ENCODE measurements around the gene DYNLT2.

DYNLT2 gene

GRCh38 chr6:169789944-169790927, 38.9 kb upstream of the DYNLT2 start:
- DNase-seq (ENCODE audit: extremely low spot score) = peak; percentile 89
- ChIA-PET CTCF (interaction anchor here (0.7 to 4.6 kb wide), 35 partner anchors 10 to 909 kb away, joined by 3 to 87 read pairs (median 4); partner anchors contain the start of gene TBP), POLR2A (interaction anchor here (0.9 kb wide), 1 partner anchor 13 kb away, joined by 3 read pairs; no protein-coding TSS in a partner anchor)
- TF ChIP-seq CTCF (IDR thresholded peaks at IDR 0.05; ENCODE audit: control extremely low read depth, extremely low read depth, low read depth, missing control alignments) = peak; percentile 99

- TF ChIP-seq CTCF (IDR thresholded peaks at IDR 0.05; ENCODE audit: control extremely low read depth, extremely low read depth, low read depth, missing control alignments) = no peak
- ChIA-PET POLR2A (no interaction called here), CTCF (interaction anchor here (0.7 to 4.6 kb wide), 31 partner anchors 9 to 909 kb away, joined by 3 to 87 read pairs (median 4); partner anchors contain the start of gene TBP)
- no peak for DNase-seq (ENCODE audit: extremely low spot score)
These were observed 38.0 kb upstream of the DYNLT2 start for GRCh38 chr6:169789146-169789943.

- POLR2A ChIA-PET = no interaction called here
- CTCF ChIA-PET = interaction anchor here (1.1 to 4.6 kb wide), 8 partner anchors 9 to 741 kb away, joined by 3 to 87 read pairs (median 14); no protein-coding TSS in a partner anchor
- DNase-seq (ENCODE audit: extremely low spot score) = no peak
- no peak for TF ChIP-seq CTCF (IDR thresholded peaks at IDR 0.05; ENCODE audit: control extremely low read depth, extremely low read depth, low read depth, missing control alignments)
These were observed 37.4 kb upstream of the DYNLT2 start for GRCh38 chr6:169788809-169789145.

- ChIA-PET POLR2A (no interaction called here), CTCF (interaction anchor here (1.4 to 4.6 kb wide), 4 partner anchors 16 to 742 kb away, joined by 3 to 87 read pairs (median 48); no protein-coding TSS in a partner anchor)
- no peak for DNase-seq (ENCODE audit: extremely low spot score)
- TF ChIP-seq CTCF (IDR thresholded peaks at IDR 0.05; ENCODE audit: control extremely low read depth, extremely low read depth, low read depth, missing control alignments) = no peak
These were observed 36.4 kb upstream of the DYNLT2 start for GRCh38 chr6:169787797-169788196.

- no peak for TF ChIP-seq CTCF (IDR thresholded peaks at IDR 0.05; ENCODE audit: control extremely low read depth, extremely low read depth, low read depth, missing control alignments)
- ChIA-PET POLR2A (no interaction called here), CTCF (interaction anchor here (1.4 kb wide), 2 partner anchors 13 to 730 kb away, joined by 3 to 4 read pairs; no protein-coding TSS in a partner anchor)
- no peak for DNase-seq (ENCODE audit: extremely low spot score)
These were observed 35.0 kb upstream of the DYNLT2 start for GRCh38 chr6:169786349-169786748.

GRCh38 chr6:169785566-169785965, 34.2 kb upstream of the DYNLT2 start:
- no peak for TF ChIP-seq CTCF (IDR thresholded peaks at IDR 0.05; ENCODE audit: control extremely low read depth, extremely low read depth, low read depth, missing control alignments)
- ChIA-PET POLR2A (no interaction called here), CTCF (interaction anchor here (1.4 kb wide), 1 partner anchor 12 kb away, joined by 4 read pairs; no protein-coding TSS in a partner anchor)
- DNase-seq (ENCODE audit: extremely low spot score) = no peak
